Activated T-helper 1 cell treated with anti-CD3 and anti-CD28 coated beads, Interleukin-12 subunit alpha, Interleukin-12 subunit beta, Interleukin-2, Interleukin-4 antibody, amounts not matched to agents 30 ng/mL and 10 ng/mL and 1 ng/mL, durations not matched to agents 14 hours and 24 hours and 36 hours (primary cell): ENCODE measurements around the gene TARBP1. TPM values are rescaled to one million over a fixed set of nuclear protein-coding genes. Genes with fewer than 3 reads are reported as not detected.
"Not testable (repeated sequence)": the region's sequence is repeated elsewhere in the genome, so short reads cannot be mapped to it uniquely, and the experiment has no call there.

ENCODE experiments used
- DNase-seq: peaks from one replicate; pipeline ENCODE4 v3.0.0; 2021; ENCODE audit warnings: low spot score
- H3K27ac Mint-ChIP-seq: one replicate; pipeline ENCODE4 v1.8.0; 2021; ENCODE audit warnings: mild to moderate bottlenecking, mixed read lengths
- H3K27me3 Mint-ChIP-seq: one replicate; pipeline ENCODE4 v1.8.0; 2022; ENCODE audit warnings: mild to moderate bottlenecking, moderate library complexity, mixed read lengths; ENCODE audit not compliant: insufficient read depth
- H3K36me3 Mint-ChIP-seq: one replicate; pipeline ENCODE4 v1.8.0; 2021; ENCODE audit warnings: low read depth, mixed read lengths
- H3K4me1 Mint-ChIP-seq: one replicate; pipeline ENCODE4 v1.8.0; 2021; ENCODE audit warnings: low read depth, mixed read lengths
- H3K4me3 Mint-ChIP-seq: one replicate; pipeline ENCODE4 v1.8.0; 2021; ENCODE audit warnings: mild to moderate bottlenecking, moderate library complexity, mixed read lengths
- H3K9me3 Mint-ChIP-seq: one replicate; pipeline ENCODE4 v1.8.0; 2021; ENCODE audit warnings: mixed read lengths
- intact Hi-C: fragments of 100-400 bp; cut with micrococcal nuclease; formaldehyde crosslinking; loops from one replicate; pipeline ENCODE4 v1.15.1; 2024
- total RNA-seq: library from RNA; stranded (reverse); gene quantifications from 2 replicates; pipeline ENCODE4 v1.2.3, GENCODE V29; 2022

TARBP1 gene
- total RNA-seq, 1 donor from 2014 or later: 71.7 TPM

- Mint-ChIP-seq H3K36me3 (peaks cover 35% of the 10 kb centered on the region), H3K27me3 (no peaks in the 10 kb centered on the region), H3K9me3 (no peaks in the 10 kb centered on the region), H3K4me3 (no peak overlapping the region), H3K27ac (peak overlapping the region; percentile 37), H3K4me1 (peaks cover 64% of the 10 kb centered on the region)
- intact Hi-C loops: loop anchor here (10.0 kb wide), 2 partner anchors 188 to 202 kb away; no protein-coding TSS in a partner anchor
- DNase-seq: no peak
These were observed 76.0 kb downstream of the TARBP1 start for GRCh38 chr1:234402939-234403338.

GRCh38 chr1:234401658-234402057 lies 77.3 kb downstream of the TARBP1 start:
- Mint-ChIP-seq H3K4me1 (peaks cover 62% of the 10 kb centered on the region), H3K36me3 (peaks cover 35% of the 10 kb centered on the region), H3K27me3 (peaks cover under 1% of the 10 kb centered on the region), H3K9me3 (no peaks in the 10 kb centered on the region), H3K4me3 (peak overlapping the region; percentile 50), H3K27ac (peak overlapping the region; percentile 74)
- no peak for DNase-seq
- intact Hi-C loops: loop anchor here (2.0 to 10.0 kb wide), 3 partner anchors 29 to 203 kb away; partner anchors contain the start of gene COA6

GRCh38 chr1:234400773-234401172 lies 78.2 kb downstream of the TARBP1 start:
- Mint-ChIP-seq H3K4me3 (peak overlapping the region; percentile 50), H3K27ac (peak overlapping the region; percentile 70), H3K9me3 (no peaks in the 10 kb centered on the region), H3K4me1 (peaks cover 60% of the 10 kb centered on the region), H3K27me3 (peaks cover 2% of the 10 kb centered on the region), H3K36me3 (peaks cover 33% of the 10 kb centered on the region)
- intact Hi-C loops: loop anchor here (1.0 to 10.0 kb wide), 4 partner anchors 8 to 204 kb away; partner anchors contain the start of gene COA6
- DNase-seq: no peak

GRCh38 chr1:234399515-234399914 lies 79.5 kb downstream of the TARBP1 start:
- Mint-ChIP-seq H3K36me3 (peaks cover 37% of the 10 kb centered on the region), H3K4me1 (peaks cover 52% of the 10 kb centered on the region)
- not testable (repeated sequence) for H3K9me3 Mint-ChIP-seq

GRCh38 chr1:234398849-234399381 lies 80.1 kb downstream of the TARBP1 start:
- peak overlapping the region; percentile 80 for H3K27ac Mint-ChIP-seq
- peaks cover 40% of the 10 kb centered on the region for H3K36me3 Mint-ChIP-seq
- peaks cover 2% of the 10 kb centered on the region for H3K27me3 Mint-ChIP-seq
- H3K4me1 Mint-ChIP-seq: peaks cover 52% of the 10 kb centered on the region
- intact Hi-C loops: no loop called here
- H3K9me3 Mint-ChIP-seq: no peaks in the 10 kb centered on the region
- H3K4me3 Mint-ChIP-seq: peak overlapping the region; percentile 73
- no peak for DNase-seq

More at GRCh38 chr1:234399515-234399914, 79.5 kb downstream of the TARBP1 start:
- H3K27me3 Mint-ChIP-seq, intact Hi-C loops, DNase-seq: not testable (repeated sequence)
- H3K27ac Mint-ChIP-seq: peak overlapping the region; percentile 80
- peak overlapping the region; percentile 73 for H3K4me3 Mint-ChIP-seq

GRCh38 chr1:234397732-234398131 lies 81.2 kb downstream of the TARBP1 start:
- Mint-ChIP-seq H3K36me3 (peaks cover 36% of the 10 kb centered on the region), H3K27ac (no peak overlapping the region), H3K9me3 (no peaks in the 10 kb centered on the region), H3K27me3 (peaks cover 2% of the 10 kb centered on the region), H3K4me3 (no peak overlapping the region), H3K4me1 (peaks cover 48% of the 10 kb centered on the region)
- intact Hi-C loops: no loop called here
- DNase-seq: no peak

GRCh38 chr1:234396871-234397270 lies 82.1 kb downstream of the TARBP1 start:
- intact Hi-C loops: no loop called here
- Mint-ChIP-seq H3K36me3 (peaks cover 35% of the 10 kb centered on the region), H3K4me3 (no peak overlapping the region), H3K4me1 (peaks cover 43% of the 10 kb centered on the region), H3K27ac (peak overlapping the region; percentile 82), H3K9me3 (no peaks in the 10 kb centered on the region), H3K27me3 (peaks cover 2% of the 10 kb centered on the region)
- no peak for DNase-seq

GRCh38 chr1:234396092-234396491 lies 82.9 kb downstream of the TARBP1 start:
- no peak overlapping the region for H3K4me3 Mint-ChIP-seq
- intact Hi-C loops: no loop called here

GRCh38 chr1:234395297-234395696 lies 83.7 kb downstream of the TARBP1 start:
- Mint-ChIP-seq H3K4me1 (peaks cover 27% of the 10 kb centered on the region), H3K4me3 (no peak overlapping the region), H3K36me3 (peaks cover 36% of the 10 kb centered on the region), H3K27ac (no peak overlapping the region), H3K27me3 (peaks cover 2% of the 10 kb centered on the region), H3K9me3 (no peaks in the 10 kb centered on the region)
- intact Hi-C loops: no loop called here
- no peak for DNase-seq

More at GRCh38 chr1:234396092-234396491, 82.9 kb downstream of the TARBP1 start:
- Mint-ChIP-seq H3K9me3 (no peaks in the 10 kb centered on the region), H3K4me1 (peaks cover 35% of the 10 kb centered on the region), H3K27me3 (peaks cover 2% of the 10 kb centered on the region), H3K36me3 (peaks cover 36% of the 10 kb centered on the region), H3K27ac (peak overlapping the region; percentile 5)
- DNase-seq: no peak

GRCh38 chr1:234393190-234393589 lies 85.8 kb downstream of the TARBP1 start:
- intact Hi-C loops: no loop called here
- peaks cover 2% of the 10 kb centered on the region for H3K27me3 Mint-ChIP-seq
- DNase-seq: no peak
- H3K9me3 Mint-ChIP-seq: no peaks in the 10 kb centered on the region
- no peak overlapping the region for H3K4me3 Mint-ChIP-seq
- H3K27ac Mint-ChIP-seq: no peak overlapping the region
- peaks cover 35% of the 10 kb centered on the region for H3K36me3 Mint-ChIP-seq
- peaks cover 10% of the 10 kb centered on the region for H3K4me1 Mint-ChIP-seq

- H3K9me3 Mint-ChIP-seq: no peaks in the 10 kb centered on the region
- no peaks in the 10 kb centered on the region for H3K4me1 Mint-ChIP-seq
- intact Hi-C loops: no loop called here
- no peaks in the 10 kb centered on the region for H3K27me3 Mint-ChIP-seq
- no peak for DNase-seq
- H3K27ac Mint-ChIP-seq: no peak overlapping the region
- H3K4me3 Mint-ChIP-seq: no peak overlapping the region
- H3K36me3 Mint-ChIP-seq: peaks cover 26% of the 10 kb centered on the region
These were observed 90.9 kb downstream of the TARBP1 start for GRCh38 chr1:234388094-234388493.

GRCh38 chr1:234386122-234386521 lies 92.9 kb downstream of the TARBP1 start:
- H3K4me1 Mint-ChIP-seq: peaks cover 8% of the 10 kb centered on the region
- no peak overlapping the region for H3K27ac Mint-ChIP-seq
- H3K36me3 Mint-ChIP-seq: peaks cover 25% of the 10 kb centered on the region
- H3K4me3 Mint-ChIP-seq: no peak overlapping the region
- intact Hi-C loops: no loop called here
- H3K27me3 Mint-ChIP-seq: no peaks in the 10 kb centered on the region
- no peaks in the 10 kb centered on the region for H3K9me3 Mint-ChIP-seq
- no peak for DNase-seq

- H3K27ac Mint-ChIP-seq: no peak overlapping the region
- H3K9me3 Mint-ChIP-seq: no peaks in the 10 kb centered on the region
- no peak overlapping the region for H3K4me3 Mint-ChIP-seq
- intact Hi-C loops: no loop called here
- no peaks in the 10 kb centered on the region for H3K27me3 Mint-ChIP-seq
- DNase-seq: no peak
- H3K36me3 Mint-ChIP-seq: peaks cover 39% of the 10 kb centered on the region
- peaks cover 24% of the 10 kb centered on the region for H3K4me1 Mint-ChIP-seq
These were observed 97.1 kb downstream of the TARBP1 start for GRCh38 chr1:234381699-234382555.
